Gastroesophageal sphincter (tissue), 2 donors: Measurements from ENCODE around the gene RAI1.

Experiments
- EP300 ChIP-seq: sonication (generic); formaldehyde crosslinking; IDR thresholded peaks from one replicate; pipeline ENCODE4 v1.6.1; 2017; ENCODE audit warnings: antibody characterized with exemption, mild to moderate bottlenecking
- POLR2AphosphoS5 ChIP-seq: sonication (generic); formaldehyde crosslinking; IDR thresholded peaks from one replicate; pipeline ENCODE4 v1.6.1; 2017; ENCODE audit warnings: antibody characterized with exemption

DNA sequence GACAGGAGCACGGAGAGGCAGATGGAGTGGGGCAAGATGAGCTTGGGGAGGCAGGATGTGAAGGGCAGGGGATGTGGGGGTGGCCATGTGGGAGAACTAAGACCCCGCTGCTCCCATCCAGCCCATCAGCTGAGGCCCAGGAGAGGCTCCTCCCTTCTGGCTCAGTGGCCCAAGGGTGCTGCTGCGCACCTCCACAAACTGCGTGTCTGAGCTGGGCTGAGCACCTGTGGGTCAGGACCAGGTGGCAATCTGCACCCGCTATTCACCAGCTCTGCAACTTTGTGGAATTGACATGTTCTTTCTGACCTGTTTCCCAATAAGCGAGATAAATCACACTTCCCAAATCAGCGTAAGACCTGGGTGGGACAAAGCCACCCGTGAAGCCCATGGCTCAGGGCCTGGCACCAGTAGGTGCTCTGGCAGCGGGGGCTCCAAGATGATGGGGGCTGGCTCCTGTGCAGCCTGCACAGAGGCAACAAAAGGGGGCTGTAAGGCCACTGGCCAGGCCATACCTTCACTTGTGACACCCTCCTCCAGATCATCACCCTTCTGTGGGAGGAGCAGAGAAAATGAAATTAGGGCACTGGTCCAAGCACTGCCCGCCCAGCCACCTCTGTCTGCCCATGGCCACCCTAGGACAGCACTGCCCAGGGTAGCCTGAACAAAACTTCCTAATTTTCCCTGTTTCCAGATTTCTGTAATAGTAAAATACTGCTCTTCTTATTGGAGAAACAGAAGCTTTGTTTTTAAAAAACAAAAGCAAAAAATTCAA is 167.2 kb downstream of the RAI1 start:
- TF ChIP-seq POLR2AphosphoS5 (no peak), EP300 (no peak)
